ENCODE results near the gene PODXL2. TPM values are rescaled to one million over a fixed set of nuclear protein-coding genes. Genes with fewer than 3 reads are reported as not detected.

PODXL2 gene
- total and polyA plus RNA-seq, 2 experiments from 2014 or later = 18.4 to 57.6 TPM

GRCh38 chr3:127714866-127715265 is 85.9 kb downstream of the PODXL2 start (continued):
- no peak for TF ChIP-seq ZNF462 (CRISPR knock-in tag; IDR thresholded peaks at IDR 0.05)
- no peak for TF ChIP-seq EZH2phosphoT487 (IDR thresholded peaks at IDR 0.05; ENCODE audit: unreplicated experiment)
- no peak for TF ChIP-seq CREB1 (CRISPR knock-in tag; IDR thresholded peaks at IDR 0.05; ENCODE audit: low read depth)
- TF ChIP-seq ZNF114 (CRISPR knock-in tag; IDR thresholded peaks at IDR 0.05) = no peak
- TF ChIP-seq ZNF331 (CRISPR knock-in tag; IDR thresholded peaks at IDR 0.05; ENCODE audit: low read depth) = no peak
- TF ChIP-seq EZH2 (IDR thresholded peaks at IDR 0.05; ENCODE audit: low read depth, unreplicated experiment) = no peak
- no peak for TF ChIP-seq NANOG (IDR thresholded peaks at IDR 0.05; ENCODE audit: borderline replicate concordance)

- H3K4me1 Mint-ChIP-seq = peaks cover 26% of the 10 kb centered on the region
- TF ChIP-seq ZNF331 (CRISPR knock-in tag; IDR thresholded peaks at IDR 0.05; ENCODE audit: low read depth) (no peak), ETS1 (IDR thresholded peaks at IDR 0.05) (no peak), REST (IDR thresholded peaks at IDR 0.05; ENCODE audit: unreplicated experiment) (no peak), EZH2 (IDR thresholded peaks at IDR 0.05; ENCODE audit: low read depth, unreplicated experiment) (no peak), CTCF (conservative IDR thresholded peaks at IDR 0.05; ENCODE audit: low read depth in 2 of 2) (no peak), EZH2phosphoT487 (IDR thresholded peaks at IDR 0.05; ENCODE audit: unreplicated experiment) (no peak)
Observed at GRCh38 chr3:127715532-127715931, 86.5 kb downstream of the PODXL2 start.

More at GRCh38 chr3:127715532-127715931, 86.5 kb downstream of the PODXL2 start:
- H3K4me2 ChIP-seq = no peak overlapping the region
- H3K4me1 ChIP-seq (ENCODE audit: insufficient read depth) = no peaks in the 10 kb centered on the region; the same call in 1 of the 2 replicates
- Mint-ChIP-seq H3K27ac (no peak overlapping the region), H3K9me3 (no peaks in the 10 kb centered on the region), H3K27me3 (ENCODE audit: insufficient read depth, low read depth, poor library complexity) (peaks cover 10% of the 10 kb centered on the region), H3K4me3 (no peak overlapping the region), H3K36me3 (ENCODE audit: low read depth) (no peaks in the 10 kb centered on the region)
- H4K20me1 ChIP-seq (replicated peaks; ENCODE audit: insufficient read depth) = no peaks in the 10 kb centered on the region
- 0 out of 2 replicates have a peak, but pooled peaks cover 5% of the 10 kb centered on the region for H3K9me2 ChIP-seq (ENCODE audit: insufficient read depth)
- H3K4me3 ChIP-seq = no peak overlapping the region
- ATAC-seq = no peak
- no peak overlapping the region for H2AFZ ChIP-seq
- H3K36me3 ChIP-seq (ENCODE audit: insufficient read depth) = no peaks in the 10 kb centered on the region
- no peaks in the 10 kb centered on the region for H3K27me3 ChIP-seq (ENCODE audit: insufficient read depth)
- no peaks in the 10 kb centered on the region for H3K79me2 ChIP-seq (replicated peaks; ENCODE audit: insufficient read depth)
- H3K27ac ChIP-seq (ENCODE audit: low read depth) = no peak overlapping the region
- no peaks in the 10 kb centered on the region for H3F3A ChIP-seq (replicated peaks; ENCODE audit: low read depth)
- DNase-seq (ENCODE audit: low spot score) = no peak
